Tibial artery (tissue), 4 donors: ENCODE results near the gene WASF3.

Source experiments
- DNase-seq, 2 donors: peaks; one replicate each; pipeline ENCODE4 v3.0.0-alpha.2; 2019
- H3K27ac ChIP-seq, 2 donors: fragments of 200-600 bp; sonication (generic) in 1 of 2; 1 replicate in 1 of 2; 2 replicates in 1 of 2; pipeline ENCODE4 v1.5.1; 2018 to 2019; ENCODE audit warnings: mild to moderate bottlenecking in 1 of 2
- H3K27me3 ChIP-seq, 2 donors: fragments of 200-600 bp; sonication (generic) in 1 of 2; one replicate each; pipeline versions ENCODE4 v1.5.1 to v1.6.0; 2016 to 2019
- H3K36me3 ChIP-seq, 3 donors: fragments of 200-600 bp; sonication (generic) in 2 of 3; one replicate each; pipeline ENCODE4 v1.5.1; 2016 to 2019; ENCODE audit warnings: mild to moderate bottlenecking in 2 of 3
- H3K4me1 ChIP-seq, 4 donors: fragments of 200-600 bp; sonication (generic) in 2 of 4; 1 replicate in 3 of 4; 2 replicates in 1 of 4; pipeline ENCODE4 v1.5.1; 2016 to 2019
- H3K4me3 ChIP-seq, 2 donors: fragments of 200-600 bp; sonication (generic) in 1 of 2; 1 replicate in 1 of 2; 2 replicates in 1 of 2; pipeline ENCODE4 v1.5.1; 2018 to 2019; ENCODE audit warnings: mild to moderate bottlenecking in 2 of 2
- H3K9me3 ChIP-seq, 3 donors: fragments of 200-600 bp; sonication (generic) in 1 of 3; one replicate each; pipeline ENCODE4 v1.5.1; 2016 to 2019
- CTCF ChIP-seq, 2 experiments: fragments of 200-600 bp in 1 of 2; fragments of 450-650 bp in 1 of 2; IDR thresholded peaks; one replicate each; pipeline ENCODE4 v1.5.1; 2017 to 2019; ENCODE audit warnings: antibody characterized with exemption in 2 of 2, mild to moderate bottlenecking in 1 of 2, moderate library complexity in 1 of 2
- intact Hi-C: fragments of 100-400 bp; cut with DNase I; formaldehyde crosslinking; loops from one replicate; pipeline ENCODE4 v1.15.0; 2023; ENCODE audit warnings: low total_unique reads

WASF3 gene

GRCh38 chr13:26668357-26669146 is 111.1 kb downstream of the WASF3 start:
- H3K27ac ChIP-seq, result no peak overlapping the region
- no peaks in the 10 kb centered on the region for H3K27me3 ChIP-seq
- TF ChIP-seq CTCF (IDR thresholded peaks at IDR 0.05), result no peak
- intact Hi-C loops, result no loop called here
- no peak for DNase-seq
- H3K4me1 ChIP-seq, result no peaks in the 10 kb centered on the region
- no peak overlapping the region for H3K4me3 ChIP-seq
- peaks cover 0 to 15% (median 13%) of the 10 kb centered on the region in 3 donors for H3K36me3 ChIP-seq
- no peaks in the 10 kb centered on the region for H3K9me3 ChIP-seq

- H3K9me3 ChIP-seq, result no peaks in the 10 kb centered on the region
- peaks cover 0 to 20% (median 10%) of the 10 kb centered on the region in 3 donors for H3K36me3 ChIP-seq
- TF ChIP-seq CTCF (IDR thresholded peaks at IDR 0.05), result no peak
- H3K4me3 ChIP-seq, result no peak overlapping the region
- intact Hi-C loops, result no loop called here
- H3K27ac ChIP-seq, result no peak overlapping the region
- no peak for DNase-seq
- peaks cover 0 to 1% (median 0%) of the 10 kb centered on the region in 4 donors for H3K4me1 ChIP-seq
- no peaks in the 10 kb centered on the region for H3K27me3 ChIP-seq
Observed at GRCh38 chr13:26673890-26674289, 116.4 kb downstream of the WASF3 start.

GRCh38 chr13:26677156-26677555 is 119.7 kb downstream of the WASF3 start:
- H3K27me3 ChIP-seq, result no peaks in the 10 kb centered on the region
- peaks cover 0 to 16% (median 2%) of the 10 kb centered on the region in 4 donors for H3K4me1 ChIP-seq
- H3K36me3 ChIP-seq, result peaks cover 10 to 37% (median 14%) of the 10 kb centered on the region in 3 donors
- intact Hi-C loops, result no loop called here
- DNase-seq, result no peak
- no peak overlapping the region for H3K4me3 ChIP-seq
- no peak overlapping the region for H3K27ac ChIP-seq
- no peaks in the 10 kb centered on the region for H3K9me3 ChIP-seq
- no peak for TF ChIP-seq CTCF (IDR thresholded peaks at IDR 0.05)

GRCh38 chr13:26678330-26678729 is 120.8 kb downstream of the WASF3 start:
- H3K27ac ChIP-seq, result peak overlapping the region; percentile 65
- intact Hi-C loops, result no loop called here

GRCh38 chr13:26678796-26679195 is 121.3 kb downstream of the WASF3 start:
- TF ChIP-seq CTCF (IDR thresholded peaks at IDR 0.05), result no peak
- Histone ChIP-seq H3K27ac (peak overlapping the region; percentile 65), H3K27me3 (no peaks in the 10 kb centered on the region), H3K36me3 (peaks cover 20 to 46% (median 28%) of the 10 kb centered on the region in 3 donors), H3K4me1 (peaks cover 0 to 16% (median 2%) of the 10 kb centered on the region in 4 donors), H3K9me3 (no peaks in the 10 kb centered on the region), H3K4me3 (peak overlapping the region; percentile 30)
- DNase-seq, result no peak
- intact Hi-C loops, result no loop called here

More at GRCh38 chr13:26678330-26678729, 120.8 kb downstream of the WASF3 start:
- no peak for TF ChIP-seq CTCF (IDR thresholded peaks at IDR 0.05)
- H3K27me3 ChIP-seq, result no peaks in the 10 kb centered on the region
- H3K4me1 ChIP-seq, result peaks cover 0 to 16% (median 2%) of the 10 kb centered on the region in 4 donors
- peaks cover 20 to 41% (median 24%) of the 10 kb centered on the region in 3 donors for H3K36me3 ChIP-seq
- H3K9me3 ChIP-seq, result no peaks in the 10 kb centered on the region
- no peak for DNase-seq
- peak overlapping the region in 1 of 2 donors; percentile 30 for H3K4me3 ChIP-seq
